ENCODE results near the gene CFAP97. TPM values are rescaled to one million over a fixed set of nuclear protein-coding genes. Genes with fewer than 3 reads are reported as not detected.
A peak's percentile ranks its signal among the peaks of the same experiment; 100 is the strongest.

The CFAP97 gene
- total RNA-seq, 1 donor from 2014 or later = 53.1 TPM

DNA sequence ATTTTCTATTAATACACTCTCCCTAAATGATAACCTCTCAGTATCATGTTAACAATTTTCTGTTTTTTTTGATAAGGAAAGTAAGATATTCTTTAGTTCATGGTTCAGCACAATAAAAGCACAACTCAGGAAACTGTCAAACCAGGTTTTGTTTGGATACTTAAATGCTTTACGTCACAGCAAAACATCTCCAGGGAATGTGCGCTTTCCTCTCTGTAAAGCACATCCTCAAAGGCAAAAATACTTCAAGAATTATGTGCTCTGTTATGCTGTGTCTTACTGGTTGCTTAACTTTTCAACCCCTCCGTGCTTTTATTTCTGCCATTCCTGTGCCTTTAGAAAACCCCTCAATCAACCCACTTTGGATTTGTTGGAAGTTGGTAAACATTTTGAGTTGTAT, 33.4 kb upstream of the CFAP97 start:
- Mint-ChIP-seq H3K4me3 (ENCODE audit: unreplicated experiment) (no peak overlapping the region), H3K36me3 (ENCODE audit: low read depth) (no peaks in the 10 kb centered on the region), H3K27me3 (ENCODE audit: low read depth) (no peaks in the 10 kb centered on the region), H3K4me1 (ENCODE audit: low read depth) (peaks cover 56% of the 10 kb centered on the region), H3K27ac (ENCODE audit: unreplicated experiment) (peak overlapping the region; percentile 75), H3K9me3 (ENCODE audit: low read depth) (no peaks in the 10 kb centered on the region)
- TF ChIP-seq, protein P1, sequence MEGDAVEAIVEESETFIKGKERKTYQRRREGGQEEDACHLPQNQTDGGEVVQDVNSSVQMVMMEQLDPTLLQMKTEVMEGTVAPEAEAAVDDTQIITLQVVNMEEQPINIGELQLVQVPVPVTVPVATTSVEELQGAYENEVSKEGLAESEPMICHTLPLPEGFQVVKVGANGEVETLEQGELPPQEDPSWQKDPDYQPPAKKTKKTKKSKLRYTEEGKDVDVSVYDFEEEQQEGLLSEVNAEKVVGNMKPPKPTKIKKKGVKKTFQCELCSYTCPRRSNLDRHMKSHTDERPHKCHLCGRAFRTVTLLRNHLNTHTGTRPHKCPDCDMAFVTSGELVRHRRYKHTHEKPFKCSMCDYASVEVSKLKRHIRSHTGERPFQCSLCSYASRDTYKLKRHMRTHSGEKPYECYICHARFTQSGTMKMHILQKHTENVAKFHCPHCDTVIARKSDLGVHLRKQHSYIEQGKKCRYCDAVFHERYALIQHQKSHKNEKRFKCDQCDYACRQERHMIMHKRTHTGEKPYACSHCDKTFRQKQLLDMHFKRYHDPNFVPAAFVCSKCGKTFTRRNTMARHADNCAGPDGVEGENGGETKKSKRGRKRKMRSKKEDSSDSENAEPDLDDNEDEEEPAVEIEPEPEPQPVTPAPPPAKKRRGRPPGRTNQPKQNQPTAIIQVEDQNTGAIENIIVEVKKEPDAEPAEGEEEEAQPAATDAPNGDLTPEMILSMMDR (IDR thresholded peaks at IDR 0.05) = no peak
- no peak for DNase-seq (ENCODE audit: low spot score)

DNA sequence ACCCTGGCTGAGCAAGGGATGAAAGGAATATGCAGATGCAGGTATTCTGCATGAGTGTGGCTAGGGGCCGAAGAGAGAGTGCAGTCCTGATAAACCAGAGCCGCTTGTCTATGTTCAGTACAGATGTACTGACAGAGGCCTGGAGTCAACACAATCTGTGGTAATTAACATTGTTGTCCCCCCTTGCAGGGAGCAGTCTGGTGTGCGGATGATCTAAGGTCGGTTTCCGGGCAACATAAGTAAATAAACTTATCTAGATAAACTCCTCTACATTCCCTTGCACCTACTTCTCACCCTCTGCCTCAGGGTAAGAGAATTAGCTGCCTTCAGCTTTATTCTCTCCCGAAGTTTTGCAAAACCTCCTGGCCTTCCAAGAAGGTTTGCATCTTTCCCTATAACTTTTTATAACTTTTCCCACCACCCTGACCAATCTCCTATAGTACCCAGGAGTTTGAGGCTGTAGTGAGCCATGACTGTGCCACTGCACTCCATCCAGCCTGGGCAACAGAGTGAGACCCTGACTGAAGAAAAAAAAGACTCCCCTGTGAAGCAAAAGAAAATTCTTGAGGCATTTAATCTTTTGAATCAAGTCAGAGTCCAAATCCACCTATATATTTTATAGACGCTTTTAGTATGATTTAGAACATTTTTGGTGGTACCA, 32.2 kb upstream of the CFAP97 start:
- Mint-ChIP-seq H3K36me3 (ENCODE audit: low read depth) (no peaks in the 10 kb centered on the region), H3K4me3 (ENCODE audit: unreplicated experiment) (no peak overlapping the region), H3K9me3 (ENCODE audit: low read depth) (no peaks in the 10 kb centered on the region), H3K4me1 (ENCODE audit: low read depth) (peaks cover 49% of the 10 kb centered on the region), H3K27ac (ENCODE audit: unreplicated experiment) (peak overlapping the region; percentile 45), H3K27me3 (ENCODE audit: low read depth) (no peaks in the 10 kb centered on the region)
- TF ChIP-seq, protein P1 (IDR thresholded peaks at IDR 0.05) = no peak
- no peak for DNase-seq (ENCODE audit: low spot score)

DNA sequence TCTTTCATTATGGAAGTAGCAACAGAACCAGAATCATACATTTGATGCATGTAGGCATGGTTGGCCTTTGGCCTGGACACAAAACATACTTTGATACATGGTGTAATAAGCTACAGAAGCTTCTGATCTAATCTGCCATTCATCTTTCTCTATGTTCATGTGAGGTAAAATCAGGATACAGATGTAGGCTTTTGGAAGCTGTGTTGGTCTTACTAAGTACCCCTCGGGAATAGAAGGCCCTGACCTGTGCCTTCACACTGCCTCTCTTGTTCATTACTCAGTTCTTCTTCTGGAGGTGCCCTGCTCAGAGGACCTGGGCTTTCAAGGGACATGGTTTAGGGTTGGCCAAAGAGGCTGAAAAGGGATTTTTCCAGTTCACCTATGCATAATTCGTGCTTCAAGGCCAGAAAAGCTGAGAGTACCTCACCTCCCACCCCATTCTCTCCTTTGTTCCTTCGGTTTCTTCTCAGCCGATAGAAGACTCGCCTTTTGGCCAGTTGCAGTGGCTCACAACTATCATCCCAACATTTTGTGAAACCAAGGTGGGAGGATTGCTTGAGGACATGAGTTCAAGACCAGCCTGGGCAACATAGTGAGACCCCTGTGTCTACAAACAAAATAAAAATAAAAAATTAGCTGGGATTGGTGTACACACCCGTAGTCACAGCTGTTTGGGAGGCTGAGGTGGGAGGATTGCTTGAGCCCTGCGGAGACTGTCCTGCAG, 31.5 kb upstream of the CFAP97 start:
- H3K27ac Mint-ChIP-seq (ENCODE audit: unreplicated experiment) = no peak overlapping the region
- no peak overlapping the region for H3K4me3 Mint-ChIP-seq (ENCODE audit: unreplicated experiment)
- TF ChIP-seq, protein P1 (IDR thresholded peaks at IDR 0.05) = no peak

DNA sequence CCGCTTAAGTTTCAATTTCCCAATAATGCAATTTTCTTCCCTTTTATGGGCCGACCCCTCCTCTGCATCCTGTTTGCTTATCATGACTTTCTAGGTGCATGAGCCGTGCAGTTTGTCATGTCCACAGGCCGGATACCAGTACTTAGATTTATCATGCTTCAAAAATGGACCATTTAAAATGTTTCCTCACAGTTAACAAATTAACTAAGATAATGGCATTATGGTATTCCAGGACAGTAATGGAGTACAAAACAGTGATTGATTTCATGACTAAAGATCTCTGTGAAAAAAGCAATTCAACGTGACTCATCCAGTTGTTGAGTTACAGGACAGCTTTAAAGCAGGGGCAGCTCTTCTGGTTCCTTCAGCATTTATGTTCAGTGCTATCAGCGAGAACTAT, 28.6 kb upstream of the CFAP97 start:
- H3K27ac Mint-ChIP-seq (ENCODE audit: unreplicated experiment) = peak overlapping the region; percentile 32
- no peaks in the 10 kb centered on the region for H3K36me3 Mint-ChIP-seq (ENCODE audit: low read depth)
- H3K9me3 Mint-ChIP-seq (ENCODE audit: low read depth) = no peaks in the 10 kb centered on the region
- TF ChIP-seq, protein P1 (IDR thresholded peaks at IDR 0.05) = no peak
- H3K4me3 Mint-ChIP-seq (ENCODE audit: unreplicated experiment) = no peak overlapping the region
- peaks cover 30% of the 10 kb centered on the region for H3K4me1 Mint-ChIP-seq (ENCODE audit: low read depth)
- DNase-seq (ENCODE audit: low spot score) = no peak
- no peaks in the 10 kb centered on the region for H3K27me3 Mint-ChIP-seq (ENCODE audit: low read depth)

More for the DNA sequence above, 31.5 kb upstream of the CFAP97 start:
- no peaks in the 10 kb centered on the region for H3K9me3 Mint-ChIP-seq (ENCODE audit: low read depth)
- no peaks in the 10 kb centered on the region for H3K27me3 Mint-ChIP-seq (ENCODE audit: low read depth)
- peaks cover 49% of the 10 kb centered on the region for H3K4me1 Mint-ChIP-seq (ENCODE audit: low read depth)
- DNase-seq (ENCODE audit: low spot score) = no peak
- no peaks in the 10 kb centered on the region for H3K36me3 Mint-ChIP-seq (ENCODE audit: low read depth)

DNA sequence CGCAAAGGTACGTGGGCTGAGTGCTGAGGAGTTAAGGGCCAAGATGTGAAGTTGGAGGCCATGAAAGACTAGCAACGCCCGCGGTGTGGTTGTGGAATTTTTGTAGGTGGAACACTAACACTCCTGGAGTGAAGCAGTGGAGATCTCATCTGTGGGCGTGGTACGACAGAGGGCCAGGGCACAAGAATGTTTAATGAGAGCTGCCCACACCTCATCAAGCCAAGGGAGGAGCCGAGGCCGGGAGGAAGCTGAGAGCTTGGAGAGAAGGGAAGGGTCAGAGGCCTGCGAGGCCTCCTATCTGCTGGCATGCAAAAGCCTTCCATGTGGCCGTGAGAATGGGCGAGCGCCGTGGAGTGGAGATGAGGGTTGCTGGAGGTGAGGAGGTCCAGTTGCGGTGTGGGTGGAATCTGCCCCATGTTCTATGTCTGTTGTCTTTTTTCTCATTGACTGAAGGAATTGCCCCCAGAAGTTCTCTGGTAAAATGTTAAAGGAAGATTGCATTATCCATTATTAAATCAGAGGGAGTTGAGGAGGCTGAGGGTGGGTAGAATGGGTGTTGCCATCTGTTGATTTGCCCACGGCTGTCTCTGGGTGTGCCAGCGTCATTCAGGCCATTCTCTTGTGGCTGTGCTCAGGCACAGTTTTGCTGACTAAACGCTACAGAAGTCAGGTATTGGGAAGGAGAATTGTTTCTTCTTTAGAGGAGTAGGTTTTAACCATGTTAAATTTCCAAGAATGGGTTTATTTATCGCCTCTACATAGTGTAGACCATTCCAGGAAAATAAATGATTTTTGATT, 25.4 kb upstream of the CFAP97 start:
- H3K27me3 Mint-ChIP-seq (ENCODE audit: low read depth) = no peaks in the 10 kb centered on the region

More for the DNA sequence above, 25.4 kb upstream of the CFAP97 start:
- Mint-ChIP-seq H3K36me3 (ENCODE audit: low read depth) (no peaks in the 10 kb centered on the region), H3K9me3 (ENCODE audit: low read depth) (no peaks in the 10 kb centered on the region), H3K27ac (ENCODE audit: unreplicated experiment) (no peak overlapping the region), H3K4me3 (ENCODE audit: unreplicated experiment) (no peak overlapping the region), H3K4me1 (ENCODE audit: low read depth) (peaks cover 20% of the 10 kb centered on the region)
- DNase-seq (ENCODE audit: low spot score) = no peak
- TF ChIP-seq, protein P1 (IDR thresholded peaks at IDR 0.05) = no peak
